GM12891 (cell line): ENCODE measurements around the gene TUBB8.

ENCODE experiments used
- PAX5 ChIP-seq: IDR thresholded peaks from 2 replicates; pipeline ENCODE4 v1.6.1; 2011; ENCODE audit warnings: low read length, moderate library complexity, mild to moderate bottlenecking; ENCODE audit not compliant: insufficient read depth, severe bottlenecking
- POLR2A ChIP-seq: IDR thresholded peaks from 2 replicates; pipeline ENCODE4 v1.6.1; 2011; ENCODE audit warnings: low read depth, low read length, control low read depth
- POLR2AphosphoS5 ChIP-seq: IDR thresholded peaks from 2 replicates; pipeline ENCODE4 v1.6.1; 2011; ENCODE audit warnings: low read depth, low read length, control low read depth
- POU2F2 ChIP-seq: IDR thresholded peaks from 2 replicates; pipeline ENCODE4 v1.6.1; 2011; ENCODE audit warnings: low read depth, mild to moderate bottlenecking, control low read depth, low read length, moderate library complexity
- SPI1 ChIP-seq: IDR thresholded peaks from 2 replicates; pipeline ENCODE4 v1.6.1; 2011; ENCODE audit warnings: low read depth, low read length, control low read depth
- TAF1 ChIP-seq: IDR thresholded peaks from 2 replicates; pipeline ENCODE4 v1.6.1; 2011; ENCODE audit warnings: low read depth, low read length, control low read depth

DNA sequence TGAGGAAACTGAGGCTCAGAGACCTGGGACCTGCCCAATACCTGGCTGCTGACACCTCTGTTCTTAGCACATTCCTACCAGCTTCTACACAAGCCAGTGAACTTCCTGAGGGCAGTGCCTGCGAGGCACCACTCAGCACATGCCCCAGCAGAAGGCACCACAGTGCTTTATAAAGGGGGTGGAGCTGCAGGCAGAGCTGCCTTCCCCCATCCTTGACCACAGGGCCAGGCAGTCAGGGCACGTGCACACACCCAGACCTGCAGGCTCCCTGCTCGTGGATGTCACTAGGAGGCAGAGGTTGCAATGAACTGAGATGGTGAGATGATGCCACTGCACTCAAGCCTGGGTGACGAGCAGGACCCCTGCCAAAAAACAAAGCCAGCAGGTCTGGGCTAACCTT, 39.2 kb upstream of the TUBB8 start:
- TF ChIP-seq POLR2AphosphoS5 (no peak), POLR2A (no peak), TAF1 (no peak), PAX5 (no peak), SPI1 (no peak), POU2F2 (no peak)
